C4-2B (cell line): ENCODE results near the gene LHFPL6.
"Not testable (repeated sequence)": the region's sequence is repeated elsewhere in the genome, so short reads cannot be mapped to it uniquely, and the experiment has no call there.

Experiments used
- H3K27ac ChIP-seq: fragments of 450-650 bp; 2 replicates; pipeline ENCODE4 v1.5.1; 2017
- CTCF ChIP-seq: fragments of 450-650 bp; conservative IDR thresholded peaks from 2 replicates; pipeline ENCODE4 v1.5.1; 2017; ENCODE audit warnings: mild to moderate bottlenecking
- ZFX ChIP-seq: fragments of 450-650 bp; IDR thresholded peaks from 2 replicates; pipeline ENCODE4 v1.6.1; 2017

The LHFPL6 gene

GRCh38 chr13:39345982-39346381, 257.0 kb downstream of the LHFPL6 start:
- TF ChIP-seq CTCF (no peak), ZFX (no peak)
- no peak overlapping the region for H3K27ac ChIP-seq

GRCh38 chr13:39341251-39341650, 261.7 kb downstream of the LHFPL6 start:
- TF ChIP-seq CTCF: no peak
- TF ChIP-seq ZFX: no peak
- no peak overlapping the region for H3K27ac ChIP-seq

GRCh38 chr13:39338114-39338513, 264.9 kb downstream of the LHFPL6 start:
- H3K27ac ChIP-seq: not testable (repeated sequence)

- no peak for TF ChIP-seq CTCF
- TF ChIP-seq ZFX: no peak
- no peak overlapping the region for H3K27ac ChIP-seq
These were observed 266.1 kb downstream of the LHFPL6 start for GRCh38 chr13:39336937-39337336.

GRCh38 chr13:39336207-39336606, 266.8 kb downstream of the LHFPL6 start:
- TF ChIP-seq ZFX: no peak
- no peak for TF ChIP-seq CTCF
- no peak overlapping the region for H3K27ac ChIP-seq

GRCh38 chr13:39335721-39336120, 267.3 kb downstream of the LHFPL6 start:
- H3K27ac ChIP-seq: no peak overlapping the region
- TF ChIP-seq CTCF: no peak
- no peak for TF ChIP-seq ZFX

- no peak for TF ChIP-seq ZFX
- no peak for TF ChIP-seq CTCF
- H3K27ac ChIP-seq: no peak overlapping the region
These were observed 272.5 kb downstream of the LHFPL6 start for GRCh38 chr13:39330504-39330903.

- no peak overlapping the region for H3K27ac ChIP-seq
These were observed 273.8 kb downstream of the LHFPL6 start for GRCh38 chr13:39329182-39329639.

More at GRCh38 chr13:39329182-39329639, 273.8 kb downstream of the LHFPL6 start:
- TF ChIP-seq CTCF (no peak), ZFX (no peak)
